A549 (cell line): ENCODE measurements around the gene NUP62. TPM values are rescaled to one million over a fixed set of nuclear protein-coding genes. Genes with fewer than 3 reads are reported as not detected.

Source experiments
- ATAC-seq, 2 experiments: fragments of 200-7000 bp in 1 of 2; fragments of >200 bp in 1 of 2; cut with Nextera tagmentation in 1 of 2; cut with Tn5 transposase in 1 of 2; 3 replicates each; pipeline versions ENCODE4 v1.8.0 to v1.9.1; 2018 to 2020; ENCODE audit warnings: mild to moderate bottlenecking in 1 of 2, moderate library complexity in 1 of 2
- CTCF ChIA-PET: fragments of 300-600 bp; sonication (Branson Sonifier 250); formaldehyde crosslinking; extraction: SDS; loops from one replicate; lab custom pipeline; 2021; ENCODE audit warnings: antibody characterized with exemption, inconsistent platforms; lab: Yijun Ruan, JAX
- POLR2A ChIA-PET: fragments of 350-600 bp; formaldehyde crosslinking; extraction: SDS; loops from one replicate; lab custom pipeline; 2021; ENCODE audit warnings: antibody characterized with exemption, inconsistent platforms; lab: Yijun Ruan, JAX
- DNase-seq, 2 experiments: peaks; one replicate each; pipeline versions ENCODE4 v3.0.0 to v3.0.0-alpha.2; 2011 to 2016; ENCODE audit warnings: low read depth in 1 of 2, low spot score in 1 of 2
- FAIRE-seq: peaks from 2 replicates; lab custom pipeline; 2011; peaks lifted over from hg19 to GRCh38; lab: Jason Lieb, UNC
- H3K27ac ChIP-seq, 2 experiments: fragments of >200 bp; sonication (Bioruptor Twin); formaldehyde crosslinking; 3 replicates each; pipeline ENCODE4 v1.5.1; 2016 to 2017
- H3K4me1 ChIP-seq: fragments of >200 bp; sonication (Bioruptor Twin); formaldehyde crosslinking; 3 replicates; pipeline ENCODE4 v1.6.1; 2016
- H3K4me2 ChIP-seq: fragments of >200 bp; sonication (Bioruptor Twin); formaldehyde crosslinking; 3 replicates; pipeline ENCODE4 v1.6.1; 2016
- H3K4me3 ChIP-seq: fragments of >200 bp; sonication (Bioruptor Twin); formaldehyde crosslinking; 3 replicates; pipeline ENCODE4 v1.5.1; 2016
- H3K9me3 ChIP-seq: fragments of >200 bp; sonication (Bioruptor Twin); formaldehyde crosslinking; 3 replicates; pipeline ENCODE4 v1.6.1; 2016
- BHLHE40 ChIP-seq: IDR thresholded peaks from 2 replicates; pipeline ENCODE4 v1.6.1; 2012; ENCODE audit warnings: low read depth, low read length, inconsistent platforms
- CBX2 ChIP-seq: fragments of 200-600 bp; sonication (generic); IDR thresholded peaks from 2 replicates; pipeline ENCODE4 v1.6.1; 2016; ENCODE audit warnings: low read depth, mild to moderate bottlenecking, borderline replicate concordance
- CBX8 ChIP-seq: fragments of 200-600 bp; sonication (generic); IDR thresholded peaks from 2 replicates; pipeline ENCODE4 v1.6.1; 2016
- CHD2 ChIP-seq: fragments of 150-350 bp; IDR thresholded peaks from 2 replicates; pipeline ENCODE4 v1.6.1; 2014; ENCODE audit warnings: low read length; ENCODE audit not compliant: partially characterized antibody
- CHD4 ChIP-seq: fragments of 200-600 bp; sonication (generic); IDR thresholded peaks from 2 replicates; pipeline ENCODE4 v1.6.1; 2016; ENCODE audit warnings: antibody characterized with exemption, mild to moderate bottlenecking, borderline replicate concordance
- EHMT2 ChIP-seq: fragments of 200-600 bp; sonication (generic); IDR thresholded peaks from 2 replicates; pipeline ENCODE4 v1.6.1; 2016; ENCODE audit warnings: antibody characterized with exemption, low read depth, mild to moderate bottlenecking, moderate library complexity
- ESRRA ChIP-seq: fragments of 150-350 bp; IDR thresholded peaks from 2 replicates; pipeline ENCODE4 v1.6.1; 2014; ENCODE audit warnings: mild to moderate bottlenecking, low read length, borderline replicate concordance
- GATA3 ChIP-seq: IDR thresholded peaks from 2 replicates; pipeline ENCODE4 v1.6.1; 2012; ENCODE audit warnings: borderline replicate concordance
- HOXA7 ChIP-seq: fragments of 250-450 bp; sonication (Bioruptor Pico); IDR thresholded peaks from 2 replicates; pipeline ENCODE4 v1.5.0; 2020; ENCODE audit warnings: mild to moderate bottlenecking, moderate library complexity
- HOXB13 ChIP-seq: fragments of 250-450 bp; sonication (Bioruptor Pico); IDR thresholded peaks from 2 replicates; pipeline ENCODE4 v1.5.0; 2020; ENCODE audit warnings: low read depth, mild to moderate bottlenecking, moderate library complexity
- JUNB ChIP-seq: fragments of >200 bp; sonication (Bioruptor Twin); formaldehyde crosslinking; IDR thresholded peaks from 2 replicates; pipeline ENCODE4 v1.6.1; 2016
- MAX ChIP-seq: IDR thresholded peaks from 2 replicates; pipeline ENCODE4 v1.6.1; 2012
- MAZ ChIP-seq: fragments of 150-350 bp; IDR thresholded peaks from 2 replicates; pipeline ENCODE4 v1.6.1; 2014; ENCODE audit warnings: antibody characterized with exemption, low read depth, low read length, borderline replicate concordance
- PBX3 ChIP-seq: IDR thresholded peaks from 2 replicates; pipeline ENCODE4 v1.6.1; 2012
- PHF8 ChIP-seq: fragments of 200-600 bp; sonication (generic); IDR thresholded peaks from 2 replicates; pipeline ENCODE4 v1.6.1; 2016; ENCODE audit warnings: low read depth, mild to moderate bottlenecking, antibody characterized with exemption, moderate library complexity, borderline replicate concordance
- POLR2AphosphoS2 ChIP-seq: conservative IDR thresholded peaks from 2 replicates; pipeline ENCODE4 v1.6.1; 2012; ENCODE audit warnings: low read length, improper control_type of control experiment, inconsistent platforms
- REST ChIP-seq: fragments of 200-600 bp; sonication (generic); IDR thresholded peaks from 2 replicates; pipeline ENCODE4 v1.6.1; 2016; ENCODE audit warnings: antibody characterized with exemption, mild to moderate bottlenecking, moderate library complexity
- RFX5 ChIP-seq: fragments of 450-650 bp; IDR thresholded peaks from 2 replicates; pipeline ENCODE4 v1.7.1; 2014; ENCODE audit warnings: antibody characterized with exemption, mild to moderate bottlenecking, moderate library complexity
- RNF2 ChIP-seq: fragments of 200-600 bp; sonication (generic); IDR thresholded peaks from 2 replicates; pipeline ENCODE4 v1.6.1; 2016; ENCODE audit warnings: low read depth, mild to moderate bottlenecking, antibody characterized with exemption, moderate library complexity, borderline replicate concordance
- SMC3 ChIP-seq: fragments of >200 bp; sonication (Bioruptor Twin); formaldehyde crosslinking; IDR thresholded peaks from 3 replicates; pipeline ENCODE4 v1.6.1; 2018; ENCODE audit warnings: inconsistent platforms
- TFCP2L1 ChIP-seq: fragments of 250-450 bp; sonication (Bioruptor Pico); IDR thresholded peaks from 2 replicates; pipeline ENCODE4 v1.5.0; 2021; ENCODE audit warnings: mild to moderate bottlenecking
- USF2 ChIP-seq: fragments of 450-650 bp; IDR thresholded peaks from 2 replicates; pipeline ENCODE4 v1.6.1; 2014; ENCODE audit warnings: antibody characterized with exemption
- ZFP36 ChIP-seq: fragments of 450-650 bp; IDR thresholded peaks from 2 replicates; pipeline ENCODE4 v1.6.1; 2014; ENCODE audit warnings: borderline replicate concordance; ENCODE audit not compliant: partially characterized antibody
- WGBS: methylation state at CpG from one replicate; pipeline ENCODE4 v1.1.6; 2017; ENCODE audit errors: missing lambda C conversion rate; 5-methylcytosine and 5-hydroxymethylcytosine counted together
- polyA plus RNA-seq, 4 experiments: library from polyadenylated mRNA; depleted of rRNA in 3 of 4; stranded (reverse); fragments of >200 nt; fragmentation: RNase III in 1 of 4; extraction: RNeasy Plus Mini Kit Qiagen cat#74134 plus additional on column Dnase treatment in 1 of 4; gene quantifications; 2 replicates in 3 of 4; 3 replicates in 1 of 4; pipeline ENCODE4 v1.2.3, GENCODE V29; 2011 to 2017

Gene NUP62
- polyA plus RNA-seq, 2 of the 4 experiments (the other 2 are of a cell fraction), result 21.4 to 83.9 TPM

GRCh38 chr19:49881672-49882394, 47.5 kb downstream of the NUP62 start:
- DNase-seq (peak in 1 of 2 experiments; percentile 72), FAIRE-seq (no peak), ATAC-seq (no peak)
- 94% methylated on average over 31 of the region's 31 CpGs for WGBS
- TF ChIP-seq PBX3 (peak; percentile 86), RFX5 (no peak), USF2 (peak; percentile 68)
- ChIA-PET CTCF (interaction anchor here (0.6 to 3.8 kb wide), 5 partner anchors 8 to 254 kb away, joined by 3 to 24 read pairs (median 3); no protein-coding TSS in a partner anchor), POLR2A (no interaction called here)
- H3K4me2 ChIP-seq, result no peak overlapping the region
- peaks cover 10% of the 10 kb centered on the region for H3K9me3 ChIP-seq
- no peak overlapping the region for H3K4me3 ChIP-seq
- H3K4me1 ChIP-seq, result peaks cover 11% of the 10 kb centered on the region
- no peak overlapping the region for H3K27ac ChIP-seq

GRCh38 chr19:49881186-49881585, 48.1 kb downstream of the NUP62 start:
- H3K4me1 ChIP-seq, result peaks cover 11% of the 10 kb centered on the region
- POLR2A ChIA-PET, result no interaction called here
- no peak overlapping the region for H3K27ac ChIP-seq
- no peak for ATAC-seq
- CTCF ChIA-PET, result interaction anchor here (2.3 to 3.8 kb wide), 2 partner anchors 8 to 56 kb away, joined by 7 to 24 read pairs; no protein-coding TSS in a partner anchor
- H3K4me3 ChIP-seq, result no peak overlapping the region
- TF ChIP-seq PHF8 (no peak), CBX8 (no peak), CHD4 (no peak), GATA3 (no peak), HOXA7 (CRISPR knock-in tag) (no peak), RNF2 (no peak), BHLHE40 (no peak), MAZ (no peak), REST (no peak), MAX (no peak), JUNB (no peak), CHD2 (no peak), HOXB13 (CRISPR knock-in tag) (no peak), TFCP2L1 (CRISPR knock-in tag) (no peak), CBX2 (no peak), ESRRA (no peak), SMC3 (no peak), POLR2AphosphoS2 (no peak), EHMT2 (no peak), ZFP36 (no peak)
- TF ChIP-seq, all 56 proteins: peak for 0
- H3K4me2 ChIP-seq, result no peak overlapping the region
- DNase-seq (no peak), FAIRE-seq (no peak)
- WGBS, result 97% methylated on average over 17 of the region's 17 CpGs
- H3K9me3 ChIP-seq, result peaks cover 10% of the 10 kb centered on the region
